OCI-LY3 (cell line): ENCODE data around the gene EPN3.

ENCODE experiments used
- H2AFZ ChIP-seq: fragments of 200-600, 300-600 bp; shearing (Covaris generic); 2 replicates; pipeline ENCODE4 v1.6.0; 2014; ENCODE audit warnings: antibody characterized with exemption, low read depth, low read length
- H3K27ac ChIP-seq: fragments of 200-600, 300-600 bp; sonication (generic); 2 replicates; pipeline ENCODE4 v1.5.1; 2014; ENCODE audit warnings: mild to moderate bottlenecking, low read length, moderate library complexity, mixed read lengths
- H3K27me3 ChIP-seq: fragments of 200-600, 300-600 bp; sonication (generic); 2 replicates; pipeline ENCODE4 v1.6.1; 2014; ENCODE audit warnings: low read depth, low read length, mixed read lengths
- H3K36me3 ChIP-seq: fragments of 200-600, 300-600 bp; sonication (generic); replicated peaks from 2 replicates; pipeline ENCODE3; 2014; ENCODE audit warnings: low read depth, low read length, mixed read lengths
- H3K4me1 ChIP-seq: fragments of 300-600, 200-600 bp; sonication (generic); 2 replicates; pipeline ENCODE4 v1.6.1; 2014; ENCODE audit warnings: low read length, mixed read lengths
- H3K4me2 ChIP-seq: fragments of 200-600, 300-600 bp; sonication (generic); 2 replicates; pipeline ENCODE4 v1.6.1; 2014; ENCODE audit warnings: low read length, mixed read lengths
- H3K4me3 ChIP-seq: fragments of 300-600, 200-600 bp; sonication (generic); 2 replicates; pipeline ENCODE4 v1.5.1; 2014; ENCODE audit warnings: antibody characterized with exemption, mild to moderate bottlenecking, low read length, moderate library complexity
- H3K79me2 ChIP-seq: fragments of 300-600, 200-600 bp; shearing (Covaris generic); 2 replicates; pipeline ENCODE4 v1.6.1; 2014; ENCODE audit warnings: mild to moderate bottlenecking, low read length, mixed read lengths
- H3K9ac ChIP-seq: fragments of 300-600, 200-600 bp; shearing (Covaris generic); 2 replicates; pipeline ENCODE4 v1.6.0; 2014; ENCODE audit warnings: mild to moderate bottlenecking, low read length, moderate library complexity
- H3K9me3 ChIP-seq: fragments of 200-600, 300-600 bp; shearing (Covaris generic); 2 replicates; pipeline ENCODE4 v1.6.1; 2014; ENCODE audit warnings: low read length, mixed read lengths; ENCODE audit not compliant: insufficient read depth
- H4K20me1 ChIP-seq: fragments of 200-600, 300-600 bp; sonication (generic); 2 replicates; pipeline ENCODE4 v1.6.1; 2016; ENCODE audit warnings: low read length, mixed read lengths; ENCODE audit not compliant: insufficient read depth
- CTCF ChIP-seq: fragments of 200-600, 300-600 bp; sonication (generic); IDR thresholded peaks from 2 replicates; pipeline ENCODE4 v1.5.1; 2014; ENCODE audit warnings: antibody characterized with exemption, low read length, low read depth
- EZH2phosphoT487 ChIP-seq: fragments of 200-600 bp; shearing (Covaris generic); IDR thresholded peaks from 2 replicates; pipeline ENCODE4 v1.6.1; 2018; ENCODE audit warnings: antibody characterized with exemption, mixed run types, low read depth

The EPN3 gene

GRCh38 chr17:50529849-50530248 lies 2.7 kb upstream of the EPN3 start:
- H3K4me2 ChIP-seq: no peak overlapping the region
- H3K9ac ChIP-seq: no peak overlapping the region
- H3K9me3 ChIP-seq: no peaks in the 10 kb centered on the region
- H3K36me3 ChIP-seq: no peaks in the 10 kb centered on the region
- TF ChIP-seq EZH2phosphoT487: no peak
- no peak for TF ChIP-seq CTCF
- no peaks in the 10 kb centered on the region for H3K4me1 ChIP-seq
- no peaks in the 10 kb centered on the region for H4K20me1 ChIP-seq
- peaks cover 36% of the 10 kb centered on the region for H3K27me3 ChIP-seq
- no peak overlapping the region for H3K27ac ChIP-seq
- H2AFZ ChIP-seq: no peak overlapping the region
- no peaks in the 10 kb centered on the region for H3K79me2 ChIP-seq
- H3K4me3 ChIP-seq: no peak overlapping the region

GRCh38 chr17:50531428-50532025 lies 1.0 kb upstream of the EPN3 start:
- Histone ChIP-seq H3K27ac (no peak overlapping the region), H3K4me1 (no peaks in the 10 kb centered on the region), H3K79me2 (no peaks in the 10 kb centered on the region), H3K9ac (no peak overlapping the region), H2AFZ (no peak overlapping the region), H3K4me2 (no peak overlapping the region), H3K36me3 (no peaks in the 10 kb centered on the region), H3K27me3 (peaks cover 36% of the 10 kb centered on the region), H3K9me3 (no peaks in the 10 kb centered on the region), H4K20me1 (no peaks in the 10 kb centered on the region), H3K4me3 (no peak overlapping the region)
- TF ChIP-seq EZH2phosphoT487 (no peak), CTCF (no peak)

GRCh38 chr17:50533185-50533584 lies 650 bp downstream of the EPN3 start:
- Histone ChIP-seq H3K27ac (no peak overlapping the region), H4K20me1 (no peaks in the 10 kb centered on the region), H3K27me3 (peaks cover 36% of the 10 kb centered on the region), H3K4me2 (no peak overlapping the region), H3K9ac (no peak overlapping the region), H3K9me3 (no peaks in the 10 kb centered on the region), H3K4me1 (no peaks in the 10 kb centered on the region), H3K79me2 (no peaks in the 10 kb centered on the region), H3K36me3 (no peaks in the 10 kb centered on the region), H3K4me3 (no peak overlapping the region), H2AFZ (no peak overlapping the region)
- TF ChIP-seq CTCF (no peak), EZH2phosphoT487 (no peak)

- no peaks in the 10 kb centered on the region for H3K36me3 ChIP-seq
- no peak overlapping the region for H3K4me3 ChIP-seq
- no peak overlapping the region for H2AFZ ChIP-seq
- no peaks in the 10 kb centered on the region for H3K79me2 ChIP-seq
- H3K4me2 ChIP-seq: no peak overlapping the region
- H3K9ac ChIP-seq: no peak overlapping the region
- H4K20me1 ChIP-seq: no peaks in the 10 kb centered on the region
- no peaks in the 10 kb centered on the region for H3K4me1 ChIP-seq
- no peaks in the 10 kb centered on the region for H3K9me3 ChIP-seq
- peaks cover 36% of the 10 kb centered on the region for H3K27me3 ChIP-seq
- no peak overlapping the region for H3K27ac ChIP-seq
- TF ChIP-seq EZH2phosphoT487 (no peak), CTCF (no peak)
Observed at GRCh38 chr17:50533720-50534148, 1.2 kb downstream of the EPN3 start.
